Measurements from ENCODE around the gene SYPL2. TPM values are rescaled to one million over a fixed set of nuclear protein-coding genes. Genes with fewer than 3 reads are reported as not detected.

The SYPL2 gene
- total and polyA plus RNA-seq, 5 donors: 7.9 to 12.9 (median 9.4) TPM

- WGBS: 8% methylated on average over 29 of the region's 29 CpGs
- H3K4me1 ChIP-seq (ENCODE audit: control insufficient read depth, insufficient read depth, low read length): peaks cover 5% of the 10 kb centered on the region
- no peaks in the 10 kb centered on the region for H3K9me3 ChIP-seq (ENCODE audit: control insufficient read depth, low read length)
- peak; percentile 53 to 58 for ATAC-seq
- H3K4me3 ChIP-seq (ENCODE audit: low read length): peak overlapping the region; percentile 91
- peak overlapping the region; percentile 7 for H3K27ac ChIP-seq (ENCODE audit: low read length)
- peak in 2 of 3 donors; percentile 73 to 78 for DNase-seq
- no peaks in the 10 kb centered on the region for H3K27me3 ChIP-seq (ENCODE audit: control insufficient read depth, insufficient read depth)
- intact Hi-C loops (cut with DNase I): no loop called here
Observed at GRCh38 chr1:109482791-109483671, 16.7 kb downstream of the SYPL2 start.

- WGBS: under 1% methylated on average over 73 of the region's 73 CpGs
- H3K9me3 ChIP-seq (ENCODE audit: control insufficient read depth, low read length): no peaks in the 10 kb centered on the region
- no peaks in the 10 kb centered on the region for H3K27me3 ChIP-seq (ENCODE audit: control insufficient read depth, insufficient read depth)
- ATAC-seq (peak; percentile 89 to 93), DNase-seq (peak; percentile 94 to 97 (median 97))
- H3K4me3 ChIP-seq (ENCODE audit: low read length): peak within 1 kb of the TSS; percentile 91
- peak within 1 kb of the TSS; percentile 95 for H3K27ac ChIP-seq (ENCODE audit: low read length)
- intact Hi-C loops (cut with DNase I): no loop called here
- peaks cover 5% of the 10 kb centered on the region for H3K4me1 ChIP-seq (ENCODE audit: control insufficient read depth, insufficient read depth, low read length)
Observed at GRCh38 chr1:109483672-109484518, 17.5 kb downstream of the SYPL2 start, which contains the start of gene ATXN7L2. TSS of gene ATXN7L2 (plus strand) at chr1:109483905. CDS start at chr1:109483954, 49 bp downstream.

GRCh38 chr1:109484519-109484975 is 18.2 kb downstream of the SYPL2 start:
- H3K27me3 ChIP-seq (ENCODE audit: control insufficient read depth, insufficient read depth): no peaks in the 10 kb centered on the region
- H3K4me3 ChIP-seq (ENCODE audit: low read length): peak overlapping the region; percentile 91
- DNase-seq (no peak), ATAC-seq (peak in 1 of 2 donors; percentile 3)
- no peak overlapping the region for H3K27ac ChIP-seq (ENCODE audit: low read length)
- 28% methylated on average over 15 of the region's 15 CpGs for WGBS
- intact Hi-C loops (cut with DNase I): no loop called here
- peaks cover 5% of the 10 kb centered on the region for H3K4me1 ChIP-seq (ENCODE audit: control insufficient read depth, insufficient read depth, low read length)
- no peaks in the 10 kb centered on the region for H3K9me3 ChIP-seq (ENCODE audit: control insufficient read depth, low read length)

GRCh38 chr1:109485001-109485400 is 18.7 kb downstream of the SYPL2 start:
- no peaks in the 10 kb centered on the region for H3K27me3 ChIP-seq (ENCODE audit: control insufficient read depth, insufficient read depth)
- H3K27ac ChIP-seq (ENCODE audit: low read length): no peak overlapping the region
- H3K9me3 ChIP-seq (ENCODE audit: control insufficient read depth, low read length): no peaks in the 10 kb centered on the region
- intact Hi-C loops (cut with DNase I): no loop called here
- DNase-seq (no peak), ATAC-seq (no peak)
- H3K4me3 ChIP-seq (ENCODE audit: low read length): peak overlapping the region; percentile 91
- WGBS: 28% methylated on average over 3 of the region's 3 CpGs
- H3K4me1 ChIP-seq (ENCODE audit: control insufficient read depth, insufficient read depth, low read length): peaks cover 5% of the 10 kb centered on the region

- Histone ChIP-seq H3K4me3 (ENCODE audit: low read length) (no peak overlapping the region), H3K27me3 (ENCODE audit: control insufficient read depth, insufficient read depth) (no peaks in the 10 kb centered on the region), H3K27ac (ENCODE audit: low read length) (no peak overlapping the region), H3K4me1 (ENCODE audit: control insufficient read depth, insufficient read depth, low read length) (peaks cover 9% of the 10 kb centered on the region), H3K9me3 (ENCODE audit: control insufficient read depth, low read length) (no peaks in the 10 kb centered on the region)
- ATAC-seq (no peak), DNase-seq (no peak)
- 50% methylated on average over 5 of the region's 5 CpGs for WGBS
- intact Hi-C loops (cut with DNase I): no loop called here
Observed at GRCh38 chr1:109487261-109487660, 20.9 kb downstream of the SYPL2 start.

- no peaks in the 10 kb centered on the region for H3K9me3 ChIP-seq (ENCODE audit: control insufficient read depth, low read length)
- intact Hi-C loops (cut with DNase I): no loop called here
- no peak overlapping the region for H3K4me3 ChIP-seq (ENCODE audit: low read length)
- DNase-seq: no peak
- 82% methylated on average over 5 of the region's 5 CpGs for WGBS
- peaks cover 9% of the 10 kb centered on the region for H3K4me1 ChIP-seq (ENCODE audit: control insufficient read depth, insufficient read depth, low read length)
- no peak overlapping the region for H3K27ac ChIP-seq (ENCODE audit: low read length)
- H3K27me3 ChIP-seq (ENCODE audit: control insufficient read depth, insufficient read depth): no peaks in the 10 kb centered on the region
- no peak for ATAC-seq
Observed at GRCh38 chr1:109488201-109488600, 21.9 kb downstream of the SYPL2 start.

GRCh38 chr1:109488696-109489095 is 22.4 kb downstream of the SYPL2 start:
- Histone ChIP-seq H3K27me3 (ENCODE audit: control insufficient read depth, insufficient read depth) (no peaks in the 10 kb centered on the region), H3K4me3 (ENCODE audit: low read length) (no peak overlapping the region), H3K9me3 (ENCODE audit: control insufficient read depth, low read length) (no peaks in the 10 kb centered on the region), H3K4me1 (ENCODE audit: control insufficient read depth, insufficient read depth, low read length) (peaks cover 9% of the 10 kb centered on the region), H3K27ac (ENCODE audit: low read length) (no peak overlapping the region)
- 91% methylated on average over 12 of the region's 12 CpGs for WGBS
- ATAC-seq: no peak
- intact Hi-C loops (cut with DNase I): no loop called here
- DNase-seq: no peak

- ATAC-seq: peak in 1 of 2 donors; percentile 37
- intact Hi-C loops (cut with DNase I): loop anchor here (2.0 to 5.0 kb wide), 2 partner anchors 42 to 43 kb away; no protein-coding TSS in a partner anchor
- Histone ChIP-seq H3K4me1 (ENCODE audit: control insufficient read depth, insufficient read depth, low read length) (peaks cover 4% of the 10 kb centered on the region), H3K9me3 (ENCODE audit: control insufficient read depth, low read length) (no peaks in the 10 kb centered on the region), H3K4me3 (ENCODE audit: low read length) (no peak overlapping the region), H3K27me3 (ENCODE audit: control insufficient read depth, insufficient read depth) (no peaks in the 10 kb centered on the region), H3K27ac (ENCODE audit: low read length) (no peak overlapping the region)
- 91% methylated on average over 11 of the region's 11 CpGs for WGBS
- peak; percentile 58 to 84 (median 81) for DNase-seq
Observed at GRCh38 chr1:109490029-109490933, 23.9 kb downstream of the SYPL2 start.

- H3K9me3 ChIP-seq (ENCODE audit: control insufficient read depth, low read length): no peaks in the 10 kb centered on the region
- DNase-seq (peak in 1 of 3 donors; percentile 55), ATAC-seq (no peak)
- H3K27ac ChIP-seq (ENCODE audit: low read length): no peak overlapping the region
- peaks cover 4% of the 10 kb centered on the region for H3K4me1 ChIP-seq (ENCODE audit: control insufficient read depth, insufficient read depth, low read length)
- intact Hi-C loops (cut with DNase I): loop anchor here (2.0 to 5.0 kb wide), 2 partner anchors 41 to 42 kb away; no protein-coding TSS in a partner anchor
- no peak overlapping the region for H3K4me3 ChIP-seq (ENCODE audit: low read length)
- H3K27me3 ChIP-seq (ENCODE audit: control insufficient read depth, insufficient read depth): no peaks in the 10 kb centered on the region
- WGBS: 81% methylated on average over 11 of the region's 11 CpGs
Observed at GRCh38 chr1:109490934-109491302, 24.6 kb downstream of the SYPL2 start.

- intact Hi-C loops (cut with DNase I): loop anchor here (2.0 to 5.0 kb wide), 2 partner anchors 41 kb away; no protein-coding TSS in a partner anchor
- Histone ChIP-seq H3K4me1 (ENCODE audit: control insufficient read depth, insufficient read depth, low read length) (peaks cover 4% of the 10 kb centered on the region), H3K9me3 (ENCODE audit: control insufficient read depth, low read length) (no peaks in the 10 kb centered on the region), H3K27me3 (ENCODE audit: control insufficient read depth, insufficient read depth) (no peaks in the 10 kb centered on the region), H3K4me3 (ENCODE audit: low read length) (no peak overlapping the region), H3K27ac (ENCODE audit: low read length) (no peak overlapping the region)
- peak in 1 of 3 donors; percentile 50 for DNase-seq
- ATAC-seq: no peak
- WGBS: 91% methylated on average over 8 of the region's 8 CpGs
Observed at GRCh38 chr1:109491372-109491771, 25.0 kb downstream of the SYPL2 start.

All from right cardiac atrium (tissue), 5 donors.